HG02981 (cell line): Measurements from ENCODE around the gene CIAO1.
A peak's percentile ranks its signal among the peaks of the same experiment; 100 is the strongest.
"Not testable (repeated sequence)": the region's sequence is repeated elsewhere in the genome, so short reads cannot be mapped to it uniquely, and the experiment has no call there.

Source experiments
- ATAC-seq: cut with Tn5 transposase; IDR thresholded peaks from one replicate; pipeline ENCODE4 v1.9.1; 2021; ENCODE audit warnings: mild to moderate bottlenecking, moderate library complexity; ENCODE audit not compliant: unreplicated experiment

The CIAO1 gene

DNA sequence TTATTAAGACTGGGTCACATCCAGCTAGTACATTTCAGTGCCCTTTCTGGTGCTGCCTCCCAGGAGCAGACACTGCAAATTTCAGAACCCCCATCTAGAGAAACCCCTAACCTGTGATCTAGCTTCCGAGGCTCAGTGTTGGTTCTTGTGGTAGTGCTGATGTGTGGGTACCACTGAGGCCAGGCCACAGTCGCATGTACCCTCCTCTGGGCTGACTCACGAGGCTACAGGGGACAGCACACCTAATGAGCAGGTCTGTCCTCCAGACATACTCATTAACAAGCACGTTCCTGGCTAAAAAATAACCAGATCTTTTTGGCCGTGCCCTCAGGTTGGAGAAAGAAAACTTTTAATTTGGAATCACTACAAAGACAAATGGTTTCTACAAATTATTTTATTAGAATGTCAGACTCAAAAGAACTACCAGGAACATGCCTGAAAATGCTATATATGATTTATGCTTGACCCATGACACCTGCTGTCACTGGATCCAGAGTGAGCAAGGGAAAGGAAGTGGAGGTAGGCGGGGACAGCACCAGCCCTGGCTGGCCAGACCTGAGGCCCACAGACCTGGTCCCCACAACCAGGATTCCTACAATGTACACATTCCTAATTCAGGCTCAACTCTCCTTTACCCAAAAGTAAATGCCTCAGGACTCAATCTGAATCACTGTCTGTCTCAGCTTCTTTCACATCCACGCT is 8.5 kb downstream of the CIAO1 start:
- no peak for ATAC-seq

DNA sequence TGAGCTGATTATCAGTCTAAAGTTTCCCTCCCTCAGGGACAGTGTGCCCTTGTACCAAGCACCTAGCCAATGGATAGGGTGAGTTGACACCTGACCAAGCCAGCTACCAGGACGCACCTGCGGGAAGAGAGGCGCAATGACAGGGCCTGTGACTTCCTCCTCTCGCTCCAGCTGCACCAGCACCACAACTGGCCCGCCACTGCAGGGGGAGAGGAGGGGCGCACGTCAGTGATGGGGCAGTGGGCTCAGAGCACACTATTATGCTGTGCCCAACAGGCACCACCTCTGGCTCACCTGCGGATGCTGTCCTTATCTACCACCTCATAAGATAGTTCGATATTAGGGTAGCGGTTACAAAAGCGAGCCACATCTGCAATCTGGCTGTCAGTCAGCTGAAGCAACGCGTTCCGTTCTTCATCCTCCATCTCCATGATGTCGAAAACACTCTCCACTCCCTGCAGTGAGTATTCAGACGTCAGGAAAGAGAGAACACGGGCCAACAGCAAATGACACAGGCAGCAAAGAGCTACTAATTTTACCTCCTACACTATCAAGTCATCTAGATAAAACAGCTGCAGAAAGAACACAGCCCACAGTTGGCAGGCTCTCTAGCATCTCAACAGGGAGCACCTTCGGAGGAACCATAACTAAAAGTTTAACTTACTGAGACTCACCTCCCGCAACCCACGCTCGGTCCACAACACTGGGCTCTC is 10.9 kb downstream of the CIAO1 start:
- no peak for ATAC-seq

DNA sequence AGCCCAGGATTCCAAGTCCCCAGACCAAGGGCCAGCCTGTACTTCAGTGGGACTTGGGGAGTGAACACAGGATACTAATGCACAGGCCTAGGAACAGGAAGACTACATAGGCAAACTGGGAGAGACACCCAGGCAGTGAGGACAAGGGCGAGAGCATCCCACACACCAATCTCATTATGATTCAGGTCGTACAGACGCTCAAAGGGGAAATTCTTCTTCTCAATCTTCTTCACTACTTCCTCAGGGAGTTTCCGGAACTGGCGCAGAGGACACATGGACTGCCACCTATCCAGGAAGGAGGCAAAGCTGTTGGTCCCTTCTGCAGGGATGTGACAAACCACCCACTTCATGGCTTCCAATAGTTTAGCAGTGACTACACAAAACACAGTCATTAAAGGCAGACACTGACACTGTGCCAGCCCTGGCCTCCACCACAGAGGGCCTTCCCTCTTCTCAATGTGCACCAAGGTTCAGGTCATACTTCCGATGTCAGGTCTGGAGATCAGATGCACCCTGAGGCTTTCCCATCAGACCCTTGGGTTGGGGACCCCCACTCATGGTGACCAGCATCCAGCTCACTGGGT is 21.3 kb downstream of the CIAO1 start:
- ATAC-seq, result no peak

DNA sequence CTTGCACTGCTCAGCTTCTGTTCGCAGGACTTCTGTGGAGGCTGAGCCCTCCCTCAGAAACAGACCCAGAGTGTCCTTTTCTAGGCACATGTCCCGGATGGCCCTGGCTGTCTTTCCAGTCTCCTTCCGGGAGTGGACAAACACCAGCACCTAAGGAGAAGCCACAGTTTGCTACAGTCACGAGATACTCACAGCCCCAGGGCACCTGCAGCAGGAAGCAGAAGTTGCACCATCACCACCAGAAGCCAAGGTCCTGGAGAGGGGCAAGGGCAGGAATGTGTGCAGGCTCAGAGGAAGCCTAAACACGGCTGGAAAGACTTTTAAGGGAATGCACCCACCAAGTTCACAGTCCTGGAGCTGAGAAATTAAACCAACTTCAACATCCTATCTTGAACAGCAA is 25.7 kb downstream of the CIAO1 start:
- ATAC-seq, result no peak

DNA sequence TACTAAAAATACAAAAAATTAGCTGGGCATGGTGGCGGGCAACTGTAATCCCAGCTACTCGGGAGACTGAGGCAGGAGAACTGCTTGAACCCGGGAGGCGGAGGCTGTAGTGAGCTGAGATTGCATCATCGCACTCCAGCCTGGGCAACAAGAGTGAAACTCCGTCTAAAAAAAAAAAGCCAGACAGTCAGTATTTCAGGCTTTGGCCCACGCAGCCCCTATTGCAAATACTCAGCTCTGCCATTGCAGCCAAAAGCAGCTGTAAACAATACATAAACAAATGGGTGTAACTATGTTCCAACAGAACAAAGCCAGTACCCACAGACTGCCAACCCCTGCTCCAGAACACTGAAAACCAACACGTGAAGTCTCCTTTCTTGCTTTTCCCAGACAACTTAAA is 28.2 kb downstream of the CIAO1 start:
- ATAC-seq, result not testable (repeated sequence)

DNA sequence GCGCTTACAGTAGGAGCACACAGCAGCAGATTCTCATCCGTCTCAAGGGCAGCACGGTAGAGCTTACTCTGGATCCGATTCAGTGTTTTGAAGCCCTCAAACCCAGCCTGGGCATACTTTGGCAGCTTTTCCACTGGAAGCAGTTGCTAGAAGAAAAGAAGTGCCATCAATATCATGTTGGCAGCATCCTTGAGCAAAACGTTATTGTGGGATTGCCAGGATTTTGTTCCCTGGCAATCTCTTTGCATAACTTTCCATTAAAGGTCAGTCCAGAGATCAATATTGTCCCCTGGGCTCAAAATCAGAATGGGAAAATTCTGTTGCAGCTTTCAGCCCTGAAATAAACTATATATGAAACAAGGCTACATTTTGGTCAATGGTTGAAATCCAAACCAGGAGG is 30.9 kb downstream of the CIAO1 start:
- no peak for ATAC-seq

DNA sequence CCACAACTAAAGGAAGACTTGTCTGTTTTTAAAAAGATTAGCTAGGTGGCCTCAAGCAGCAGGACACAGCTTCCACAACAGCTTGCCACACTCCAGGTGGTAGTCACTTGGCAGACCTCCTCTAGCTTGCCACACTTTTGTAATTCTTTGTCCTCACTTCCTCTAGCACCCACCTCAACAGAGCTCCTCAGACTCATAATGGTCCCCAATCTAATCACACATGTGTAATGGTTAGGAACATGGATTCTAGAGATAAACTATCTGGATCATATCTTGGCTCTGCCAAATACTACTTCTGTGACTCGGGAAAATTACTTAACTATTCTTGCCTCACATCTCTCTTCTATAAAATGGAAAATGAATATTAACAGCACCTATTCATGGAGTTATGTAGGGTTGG is 35.8 kb downstream of the CIAO1 start:
- no peak for ATAC-seq

DNA sequence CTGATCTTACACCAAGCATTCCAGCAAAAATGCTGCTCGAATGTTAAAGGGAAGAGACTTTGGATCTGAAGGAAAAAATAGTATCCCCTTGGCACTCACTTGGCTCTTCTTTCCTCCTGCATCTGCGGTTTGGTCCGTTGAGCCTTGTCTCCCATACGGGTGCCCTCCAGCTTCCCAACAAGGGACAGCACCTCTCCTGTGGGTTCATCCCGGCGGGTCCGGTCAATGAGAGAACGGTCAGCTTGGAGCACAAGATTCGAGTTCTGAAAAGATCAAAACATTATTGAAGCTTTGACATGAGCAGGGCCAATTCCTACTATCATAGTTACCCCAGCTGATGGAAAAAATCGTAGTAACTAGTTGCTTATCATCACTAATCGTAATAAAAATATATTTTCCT is 38.6 kb downstream of the CIAO1 start:
- no peak for ATAC-seq

DNA sequence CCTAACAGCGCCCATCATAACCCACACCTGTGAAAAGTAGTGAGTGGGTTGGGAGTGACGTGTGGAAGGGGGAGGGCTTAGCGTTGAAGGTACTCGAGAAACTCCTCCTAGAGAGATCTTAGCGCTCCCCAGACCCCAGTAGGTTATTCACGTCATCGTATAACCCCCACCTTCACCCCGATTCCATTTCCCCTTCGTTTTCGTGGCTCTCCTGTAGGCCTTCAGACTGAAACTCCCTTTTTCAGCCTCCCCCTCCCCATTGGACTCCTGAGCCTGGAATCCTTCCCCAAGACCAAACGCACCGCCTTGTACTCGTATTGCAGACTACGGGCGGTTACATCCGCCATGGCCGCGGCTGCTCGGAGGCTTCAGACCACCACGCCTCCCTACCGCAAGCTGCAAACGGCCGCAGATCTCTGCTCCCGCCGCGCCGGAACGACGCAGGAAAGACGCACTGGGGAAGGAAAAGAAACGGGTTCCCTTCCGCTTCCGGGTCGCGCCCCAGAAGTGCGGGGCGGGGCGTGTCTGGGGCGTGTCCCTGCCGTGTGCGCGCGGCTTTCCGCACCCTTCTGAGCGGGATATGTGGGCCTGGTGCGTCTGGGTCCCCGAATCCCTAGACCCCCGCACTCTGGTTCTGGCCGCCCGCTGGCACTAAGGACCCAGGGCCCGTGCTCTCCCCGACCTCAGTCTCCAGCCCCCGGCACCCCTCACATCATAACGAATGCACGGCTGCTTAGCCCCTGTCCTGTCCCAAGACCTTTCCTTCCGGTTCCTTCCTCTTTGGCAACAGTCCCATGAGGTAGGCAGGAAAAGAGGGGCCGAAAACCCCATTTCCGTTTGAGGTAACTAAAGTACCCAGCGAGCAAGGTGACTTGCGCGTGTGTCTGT is 39.3 kb downstream of the CIAO1 start, which contains the start of gene SNRNP200:
SNRNP200 (minus strand) TSS at position 456 of the 888 bp plus-strand sequence; CDS start at position 347, 109 bp downstream.
- ATAC-seq, result peak; percentile 92

DNA sequence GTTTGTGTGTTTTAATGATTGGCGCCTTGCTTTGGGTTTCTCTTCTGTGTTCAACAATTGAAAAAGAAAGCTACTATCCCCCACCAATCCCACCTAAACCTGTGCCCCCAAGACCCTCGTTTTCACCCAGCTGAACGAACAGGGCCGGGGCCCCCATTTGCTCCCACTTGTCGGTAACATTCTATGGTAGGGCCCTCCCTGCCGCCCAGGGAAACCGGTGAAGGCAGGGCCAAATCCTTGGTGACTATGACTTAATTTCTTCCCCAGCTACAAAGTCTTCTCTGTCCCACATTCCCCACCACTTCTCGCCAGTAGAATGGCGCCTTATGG is 39.9 kb downstream of the CIAO1 start:
- no peak for ATAC-seq

DNA sequence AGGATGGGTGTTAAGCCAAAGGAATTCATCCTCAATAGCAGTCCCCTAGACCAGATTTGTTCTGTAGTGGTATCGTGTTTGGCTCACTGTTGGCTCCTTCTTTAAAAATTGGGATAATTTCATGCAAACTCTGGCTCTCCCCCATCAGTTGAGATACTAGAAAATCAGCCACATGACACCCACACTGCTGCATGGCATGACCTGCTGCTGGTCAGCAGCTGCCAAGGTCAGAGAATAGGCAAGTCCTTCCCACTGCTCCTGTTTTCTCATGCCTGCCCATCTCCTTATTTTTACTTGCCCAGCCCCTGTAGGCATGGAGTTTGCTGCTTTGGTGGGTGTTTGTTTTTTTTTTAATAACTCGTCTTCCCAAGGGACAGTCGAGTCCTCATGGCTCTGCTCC is 40.3 kb downstream of the CIAO1 start:
- ATAC-seq, result no peak

DNA sequence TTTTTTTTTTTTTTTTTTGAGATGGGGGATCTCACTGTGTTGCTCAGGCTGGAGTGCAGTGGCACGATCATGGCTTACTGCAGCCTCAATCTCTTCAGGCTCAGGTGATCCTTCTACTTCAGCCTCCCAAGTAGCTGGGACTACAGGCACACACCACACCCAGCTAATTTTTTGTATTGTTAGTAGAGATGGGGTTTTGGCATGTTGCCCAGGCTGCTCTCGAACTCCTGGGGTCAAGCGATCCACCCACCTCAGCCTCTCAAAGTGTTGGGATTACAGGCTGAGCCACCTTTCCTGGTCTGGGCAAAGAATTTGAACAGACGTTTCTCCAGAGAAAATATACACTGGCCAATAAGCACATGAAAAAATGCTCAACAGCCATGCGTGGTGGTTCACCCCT is 42.2 kb downstream of the CIAO1 start:
- no peak for ATAC-seq

DNA sequence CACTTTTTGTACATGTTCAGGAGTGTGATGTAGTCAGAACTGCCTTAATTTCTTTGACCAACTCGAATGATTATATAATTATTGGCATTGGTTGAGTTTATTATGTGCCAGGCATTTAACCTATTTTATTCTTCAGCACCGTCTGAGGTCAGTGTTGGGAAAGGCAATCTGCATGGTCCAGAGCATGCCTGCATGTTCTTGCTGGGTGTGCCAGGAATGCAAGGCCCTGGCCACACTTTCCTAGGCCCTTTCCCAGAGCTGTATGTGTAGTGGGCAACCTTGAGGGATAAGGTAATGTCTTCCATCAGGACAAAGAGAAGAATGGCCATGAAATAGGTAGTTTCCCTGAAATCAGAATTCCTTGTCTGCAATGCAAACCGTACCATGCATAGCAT is 49.0 kb downstream of the CIAO1 start:
- no peak for ATAC-seq

DNA sequence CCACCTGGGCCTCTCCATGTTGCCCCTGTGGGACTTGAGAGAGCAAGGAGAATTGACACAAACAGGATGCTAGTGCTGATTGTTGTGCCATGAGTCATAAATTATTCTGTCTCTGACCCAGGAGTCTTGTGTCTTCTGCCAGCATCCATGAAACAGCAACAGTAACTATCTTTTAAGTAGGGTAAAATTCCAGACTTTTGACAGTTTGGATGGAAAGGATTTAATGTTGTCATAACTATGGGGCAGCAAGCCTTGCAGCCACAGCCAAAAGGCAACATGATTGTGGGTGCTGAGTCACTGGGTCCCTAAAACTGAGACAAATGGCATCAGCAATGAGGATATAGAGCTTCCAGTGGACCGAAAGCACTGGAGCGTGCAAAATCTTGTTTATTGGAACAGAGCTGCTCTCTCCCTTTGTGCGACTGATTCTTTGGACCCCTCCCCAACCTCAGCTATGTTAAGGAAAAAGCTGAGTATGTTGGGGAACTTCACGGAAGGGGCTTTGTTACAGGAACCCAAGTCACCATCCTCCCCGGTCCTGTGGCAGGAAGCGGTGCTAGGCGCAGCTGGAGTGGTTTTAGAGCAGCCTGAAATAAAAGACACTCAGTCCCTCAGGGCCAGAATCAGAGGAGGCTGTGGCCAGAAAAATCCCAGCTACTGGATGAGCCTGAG is 49.5 kb downstream of the CIAO1 start:
- no peak for ATAC-seq

DNA sequence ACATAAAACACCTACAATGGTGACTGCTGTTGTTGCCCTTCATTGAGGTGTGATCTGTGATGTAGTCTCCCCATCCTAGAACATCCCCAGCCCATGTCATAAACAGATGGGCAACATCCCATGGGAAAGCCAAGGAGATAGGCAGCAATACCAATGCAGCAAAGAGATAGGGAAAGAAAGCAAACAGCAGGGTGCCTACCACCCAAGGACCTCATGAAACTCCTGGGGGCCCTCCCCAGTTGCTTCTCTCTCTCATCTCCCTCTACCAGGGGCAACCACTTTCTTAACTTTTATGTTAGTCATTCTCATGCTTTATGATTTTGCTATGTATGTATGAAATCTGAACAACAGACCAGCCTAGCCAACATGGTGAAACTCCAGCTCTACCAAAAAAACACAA is 51.0 kb downstream of the CIAO1 start:
- ATAC-seq, result no peak

DNA sequence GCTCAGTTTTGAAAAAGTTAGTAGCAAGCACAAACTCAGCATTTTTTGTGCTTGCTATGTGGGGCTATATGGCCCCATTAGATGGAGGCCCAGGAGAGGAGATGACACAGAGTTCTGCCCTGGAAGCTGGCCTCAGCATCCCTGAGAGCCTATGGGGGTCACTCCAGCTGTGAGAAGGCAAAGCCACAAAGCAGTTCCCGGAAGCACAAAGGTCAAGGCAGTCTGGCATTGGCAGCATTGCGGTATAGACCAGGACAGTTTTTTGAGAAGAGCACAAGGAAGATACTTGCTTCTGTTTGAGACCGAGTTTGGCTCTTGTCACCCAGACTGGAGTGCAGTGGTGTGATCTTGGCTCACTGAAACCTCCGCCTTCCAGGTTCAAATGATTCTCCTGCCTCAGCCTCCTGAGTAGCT is 51.6 kb downstream of the CIAO1 start:
- no peak for ATAC-seq

DNA sequence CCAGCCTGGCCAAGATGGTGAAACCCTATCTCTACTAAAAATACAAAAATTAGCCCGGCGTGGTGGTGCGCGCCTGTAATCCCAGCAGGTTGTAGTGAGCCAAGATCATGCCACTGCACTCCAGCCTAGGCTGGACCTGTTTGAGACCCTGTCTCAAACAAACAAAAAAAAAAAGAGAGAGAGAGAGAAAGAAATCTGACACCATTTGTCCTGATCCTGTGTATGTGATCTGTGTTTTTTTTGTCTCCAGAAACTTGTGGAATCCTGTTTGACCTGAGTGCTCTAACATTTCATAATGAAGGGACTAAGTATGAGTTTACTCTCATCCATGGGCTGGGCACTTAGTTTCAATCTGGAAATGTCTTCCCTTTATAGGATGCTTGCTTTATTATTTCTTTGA is 52.7 kb downstream of the CIAO1 start:
- no peak for ATAC-seq

DNA sequence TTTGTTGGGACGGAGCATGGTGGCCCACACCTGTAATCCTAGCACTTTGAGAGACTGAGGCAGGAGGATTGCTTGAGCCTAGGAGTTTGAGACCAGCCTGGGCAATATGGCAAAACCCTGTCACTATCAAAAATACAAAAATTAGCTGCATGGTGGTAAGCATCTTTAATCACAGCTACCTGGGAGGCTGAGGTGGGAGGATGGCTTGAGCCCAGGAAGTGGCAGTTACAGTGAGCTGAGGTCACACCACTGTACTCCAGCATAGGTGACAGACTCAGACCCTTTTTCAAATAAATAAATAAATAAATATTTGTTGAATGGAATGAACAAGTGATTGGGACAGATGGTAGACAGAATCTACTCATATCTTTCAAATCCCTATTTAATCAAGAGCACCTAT is 53.4 kb downstream of the CIAO1 start:
- ATAC-seq, result no peak

DNA sequence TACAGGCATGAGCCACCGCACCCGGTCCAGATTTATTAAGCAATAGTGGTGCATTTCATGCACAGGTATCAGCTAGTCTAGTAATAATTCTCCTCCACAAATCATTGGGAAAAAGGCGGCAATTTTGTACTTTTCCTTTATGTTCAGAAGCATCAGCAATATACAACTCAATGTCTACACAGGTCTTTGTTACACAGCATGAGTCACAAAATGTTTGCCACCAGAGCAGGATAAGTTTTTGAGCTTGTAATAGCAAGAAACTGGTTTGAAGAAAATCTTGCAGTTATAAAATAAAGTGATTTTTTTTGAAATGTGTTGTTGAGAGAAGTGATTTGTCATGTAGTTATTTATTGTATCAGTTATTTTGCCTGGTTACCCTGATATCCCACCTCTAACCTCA is 54.3 kb downstream of the CIAO1 start:
- ATAC-seq, result no peak

DNA sequence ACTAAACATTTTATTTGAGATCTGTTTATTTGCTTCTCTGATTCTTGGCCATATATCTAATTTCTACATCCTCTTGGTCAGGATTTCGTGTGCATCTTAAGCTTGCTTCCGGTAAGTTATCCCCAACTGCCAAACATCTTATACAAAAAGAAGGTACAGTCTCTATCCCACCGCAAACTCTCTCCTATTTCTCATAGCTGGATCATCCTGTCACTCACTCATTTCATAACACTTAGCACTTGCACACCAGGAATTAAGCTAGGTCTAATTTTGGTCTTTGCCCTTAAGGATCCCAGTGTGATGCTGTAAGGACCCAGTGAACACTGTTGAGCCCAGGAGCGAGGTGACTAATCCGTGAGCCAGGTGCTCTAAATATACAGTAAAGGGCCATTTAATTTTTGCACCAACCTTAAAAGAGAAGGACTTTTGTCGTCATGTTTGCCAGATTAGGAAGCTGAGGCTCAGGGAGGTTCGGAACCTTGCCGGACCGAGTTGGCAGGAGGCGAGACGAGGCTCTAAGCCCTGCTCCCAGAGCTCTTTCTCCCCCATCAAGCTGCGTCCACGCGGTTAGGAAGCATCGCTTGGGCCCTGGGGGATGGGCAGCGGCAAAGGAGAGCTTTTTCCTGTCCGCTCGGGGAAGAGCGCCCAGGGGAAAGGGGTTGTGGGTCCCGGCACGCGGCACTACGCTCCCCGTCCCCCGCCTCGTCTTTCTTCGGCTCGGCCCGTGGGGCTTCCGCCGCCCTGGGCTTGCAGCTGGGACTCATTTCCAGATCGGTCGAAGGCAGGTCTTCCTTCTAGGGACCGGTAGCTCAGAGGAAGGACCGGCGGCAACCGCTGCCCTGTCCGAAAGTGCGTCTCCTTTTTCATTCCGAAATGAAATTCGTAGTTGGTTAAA is 55.0 kb downstream of the CIAO1 start:
- peak; percentile 19 for ATAC-seq
